ENCODE data around the gene CD200R1. TPM values are rescaled to one million over a fixed set of nuclear protein-coding genes. Genes with fewer than 3 reads are reported as not detected.

The CD200R1 gene
- total RNA-seq, 1 experiment from 2014 or later, result not detected

DNA sequence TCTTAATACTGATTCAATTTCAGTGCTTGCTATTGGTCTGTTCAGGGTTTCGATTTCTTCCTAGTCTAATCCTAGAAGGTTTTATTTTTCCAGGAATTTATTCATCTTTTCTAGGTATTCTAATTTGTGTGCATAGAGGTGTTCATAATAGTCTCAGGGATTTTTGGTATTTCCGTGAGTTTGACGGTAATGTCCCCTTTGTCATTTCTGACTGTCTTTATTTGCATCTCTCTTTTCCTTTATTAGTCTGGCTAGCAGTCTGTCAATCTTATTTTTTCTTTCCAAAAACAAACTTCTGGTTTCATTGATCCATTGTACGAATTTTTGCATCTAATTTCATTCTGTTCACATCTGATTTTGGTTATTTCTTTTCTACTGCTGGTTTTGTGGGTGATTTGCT is 93.0 kb downstream of the CD200R1 start:
- H3K27ac ChIP-seq (ENCODE audit: insufficient read length, low read depth, low read length), result no peak overlapping the region
- no peak overlapping the region for H3K14ac ChIP-seq (ENCODE audit: insufficient read depth, low read length)
- H2BK12ac ChIP-seq (ENCODE audit: insufficient read length, low read depth, low read length), result no peak overlapping the region
- no peak overlapping the region for H3T11ph ChIP-seq (ENCODE audit: low read length)
- H2BK5ac ChIP-seq (ENCODE audit: insufficient read length, low read length), result no peak overlapping the region
- no peak for TF ChIP-seq CTCF (conservative IDR thresholded peaks at IDR 0.05)
- H3K23ac ChIP-seq (ENCODE audit: insufficient read length, low read depth, low read length), result no peak overlapping the region
- H3K79me1 ChIP-seq (ENCODE audit: insufficient read depth, low read depth, low read length, poor library complexity, severe bottlenecking), result no peaks in the 10 kb centered on the region
- H4K8ac ChIP-seq (replicated peaks; ENCODE audit: insufficient read length, low read depth, low read length), result no peak overlapping the region
- WGBS (ENCODE audit: extremely low coverage, insufficient read length, low lambda C conversion rate), result no CpG with 5 or more reads among the region's 4 CpGs
- H3K4me1 ChIP-seq (ENCODE audit: insufficient read depth, low read length), result no peaks in the 10 kb centered on the region
- H4K91ac ChIP-seq (ENCODE audit: insufficient read length, low read depth, low read length), result no peak overlapping the region
- H3K9ac ChIP-seq (ENCODE audit: extremely low read depth, insufficient read length, low read length), result no peak overlapping the region
- no peak overlapping the region for H2BK15ac ChIP-seq (ENCODE audit: low read depth, low read length)
- no peak overlapping the region for H2BK20ac ChIP-seq (ENCODE audit: low read depth, low read length, poor library complexity, severe bottlenecking)
- Mint-ChIP-seq H3K4me3 (no peak overlapping the region), H3K4me1 (peaks cover 0 to 8% of the 10 kb centered on the region in 2 experiments; a peak in 2 of 4 replicates), H3K27me3 (ENCODE audit: low read depth) (no peaks in the 10 kb centered on the region), H3K9me3 (peaks cover 2 to 7% of the 10 kb centered on the region in 2 experiments; a peak in 3 of 5 replicates), H3K27ac (no peak overlapping the region), H3K36me3 (ENCODE audit: insufficient read depth in 1 of 3, low read depth in 3 of 3) (peaks cover 0 to 4% (median 0%) of the 10 kb centered on the region in 3 experiments; a peak in 1 of 7 replicates)
- no peak overlapping the region for H2BK120ac ChIP-seq (ENCODE audit: low read depth, low read length, poor library complexity, severe bottlenecking)
- no peaks in the 10 kb centered on the region for H3K9me3 ChIP-seq (ENCODE audit: control insufficient read depth, low read depth, low read length)
- no peak overlapping the region for H3K18ac ChIP-seq (ENCODE audit: insufficient read length, low read depth, low read length)
- H3K27me3 ChIP-seq (ENCODE audit: insufficient read depth, low read length), result no peaks in the 10 kb centered on the region; the same call in 1 of the 2 replicates
- H3K56ac ChIP-seq (ENCODE audit: insufficient read length, low read depth, low read length), result no peak overlapping the region
- H2AFZ ChIP-seq (ENCODE audit: low read length), result no peak overlapping the region
- DNase-seq, result no peak
- no peak overlapping the region for H2AK5ac ChIP-seq (ENCODE audit: insufficient read length, low read length)
- H3K4ac ChIP-seq (ENCODE audit: low read depth, low read length), result no peak overlapping the region
- no peak overlapping the region for H3K4me2 ChIP-seq (ENCODE audit: insufficient read depth, insufficient read length, low read length)
- no peaks in the 10 kb centered on the region for H4K20me1 ChIP-seq (ENCODE audit: control insufficient read depth, insufficient read depth, insufficient read length)
- H3K23me2 ChIP-seq (ENCODE audit: insufficient read length, low read depth, low read length, poor library complexity, severe bottlenecking), result no peaks in the 10 kb centered on the region
- H4K5ac ChIP-seq (ENCODE audit: insufficient read length, low read depth, low read length), result no peak overlapping the region
- H3K79me2 ChIP-seq (ENCODE audit: insufficient read depth, low read length), result no peaks in the 10 kb centered on the region

All from H9 (cell line).